HCT116 (cell line): ENCODE data around the gene C16orf95. TPM values are rescaled to one million over a fixed set of nuclear protein-coding genes. Genes with fewer than 3 reads are reported as not detected.

ENCODE experiments used
- ATAC-seq: fragments of 200-7000 bp; cut with Tn5 transposase; 2 replicates; pipeline ENCODE4 v1.9.1; 2020; ENCODE audit warnings: mild to moderate bottlenecking, moderate library complexity
- BruUV-seq: library from RNA; stranded (reverse); fragments of 400-500 nt; replicated peaks from 2 replicates; lab custom pipeline; 2021; lab: Mats Ljungman, UMichigan
- CTCF ChIA-PET: fragments of 300-600 bp; sonication (Branson Sonifier 250); formaldehyde crosslinking; loops from one replicate; lab custom pipeline; 2021; ENCODE audit warnings: antibody characterized with exemption; lab: Charles Lee
- POLR2A ChIA-PET: fragments of 300-600, 350-600 bp; sonication (Branson Sonifier 250); formaldehyde crosslinking; loops from one replicate; lab custom pipeline; 2021; ENCODE audit warnings: antibody characterized with exemption; lab: Charles Lee
- RAD21 ChIA-PET, 2 experiments: fragments of 300-600 bp; sonication (Branson Sonifier 250); formaldehyde crosslinking; loops; one replicate each; lab custom pipeline; 2023; ENCODE audit warnings: low total read pairs in 2 of 2; ENCODE audit not compliant: uncharacterized antibody in 2 of 2, unreplicated experiment in 2 of 2, low non-redundant PET in 1 of 2; lab: Charles Lee
- DNase-seq: peaks from one replicate; pipeline ENCODE4 v3.0.0-alpha.2; 2010; ENCODE audit warnings: low read depth, low spot score
- H2AFZ ChIP-seq: fragments of 200-600 bp; shearing (Covaris generic), sonication (generic); 2 replicates; pipeline ENCODE4 v1.6.1; 2017; ENCODE audit warnings: low read depth, mixed run types, mixed read lengths, antibody characterized with exemption, low read length; ENCODE audit not compliant: poor library complexity, severe bottlenecking
- H3K27ac ChIP-seq: 2 replicates; pipeline ENCODE4 v1.5.1; 2012; ENCODE audit warnings: low read depth, low read length
- H3K27me3 ChIP-seq: fragments of 200-600 bp; sonication (generic); 2 replicates; pipeline ENCODE4 v1.6.1; 2016; ENCODE audit warnings: mixed run types, low read length, mixed read lengths; ENCODE audit not compliant: insufficient read depth
- H3K36me3 ChIP-seq, 2 experiments: fragments of 200-500 bp in 1 of 2; fragments of 200-600 bp in 1 of 2; sonication (Bioruptor generic) in 1 of 2; sonication (generic) in 1 of 2; 2 replicates each; pipeline versions ENCODE4 v1.5.1 to v1.6.1; 2014 to 2016; ENCODE audit warnings: low read length in 2 of 2, inconsistent platforms in 1 of 2, mixed read lengths in 1 of 2, mixed run types in 1 of 2; ENCODE audit not compliant: insufficient read depth in 2 of 2, control insufficient read depth in 1 of 2
- H3K4me1 ChIP-seq, 2 experiments: fragments of 200-600 bp in 1 of 2; sonication (generic) in 1 of 2; 2 replicates each; pipeline versions ENCODE4 v1.5.1 to v1.6.1; 2012 to 2017; ENCODE audit warnings: low read length in 2 of 2, inconsistent platforms in 1 of 2, mild to moderate bottlenecking in 1 of 2, mixed read lengths in 1 of 2, mixed run types in 1 of 2, moderate library complexity in 1 of 2; ENCODE audit not compliant: insufficient read depth in 2 of 2, control insufficient read depth in 1 of 2
- H3K4me2 ChIP-seq: fragments of 200-600 bp; sonication (generic); 2 replicates; pipeline ENCODE4 v1.6.1; 2017; ENCODE audit warnings: mixed run types, low read length, mixed read lengths
- H3K4me3 ChIP-seq, 2 experiments: fragments of 200-600 bp in 1 of 2; sonication (generic) in 1 of 2; replicated peaks in 1 of 2; 2 replicates each; pipeline ENCODE4 v1.5.1; 2011 to 2016; ENCODE audit warnings: low read length in 2 of 2, control low read depth in 1 of 2, low read depth in 1 of 2, mild to moderate bottlenecking in 1 of 2, mixed read lengths in 1 of 2, mixed run types in 1 of 2
- H3K79me2 ChIP-seq: fragments of 200-600 bp; sonication (generic); 2 replicates; pipeline ENCODE4 v1.6.1; 2017; ENCODE audit warnings: mild to moderate bottlenecking, mixed run types, low read length, moderate library complexity, mixed read lengths; ENCODE audit not compliant: insufficient read depth
- H3K9ac ChIP-seq: fragments of 200-600 bp; sonication (generic); 2 replicates; pipeline ENCODE4 v1.6.1; 2016; ENCODE audit warnings: low read length, mixed read lengths
- H3K9me2 ChIP-seq: fragments of 200-600 bp; sonication (generic), shearing (Covaris generic); 2 replicates; pipeline ENCODE4 v1.6.1; 2017; ENCODE audit warnings: mixed run types, mild to moderate bottlenecking, moderate library complexity; ENCODE audit not compliant: insufficient read depth
- H3K9me3 ChIP-seq, 2 experiments: fragments of 200-500 bp in 1 of 2; fragments of 200-600 bp in 1 of 2; sonication (Bioruptor generic) in 1 of 2; sonication (generic) in 1 of 2; 2 replicates each; pipeline ENCODE4 v1.6.1; 2014 to 2017; ENCODE audit warnings: low read length in 2 of 2, mixed read lengths in 2 of 2, inconsistent platforms in 1 of 2, low read depth in 1 of 2, mild to moderate bottlenecking in 1 of 2, mixed run types in 1 of 2, moderate library complexity in 1 of 2; ENCODE audit not compliant: control insufficient read depth in 1 of 2, insufficient read depth in 1 of 2
- H4K20me1 ChIP-seq: fragments of 200-600 bp; sonication (generic), shearing (Covaris generic); 2 replicates; pipeline ENCODE4 v1.6.1; 2017; ENCODE audit warnings: mixed run types, mild to moderate bottlenecking, moderate library complexity; ENCODE audit not compliant: insufficient read depth
- EZH2 ChIP-seq: fragments of 200-600 bp; sonication (generic); IDR thresholded peaks from 2 replicates; pipeline ENCODE4 v1.6.1; 2017; ENCODE audit warnings: antibody characterized with exemption, mixed run types
- POLR2AphosphoS5 ChIP-seq: IDR thresholded peaks from 2 replicates; pipeline ENCODE4 v1.6.1; 2011; ENCODE audit warnings: mild to moderate bottlenecking, low read depth, low read length, moderate library complexity
- RAD21 ChIP-seq: IDR thresholded peaks from 2 replicates; pipeline ENCODE4 v1.6.1; 2012; ENCODE audit warnings: low read depth, mild to moderate bottlenecking
- SP1 ChIP-seq: IDR thresholded peaks from 2 replicates; pipeline ENCODE4 v1.6.1; 2012; ENCODE audit warnings: low read depth
- intact Hi-C: fragments of 100-400 bp; cut with micrococcal nuclease; formaldehyde crosslinking; loops from 2 replicates; pipeline ENCODE4 v1.10.0; 2022
- total RNA-seq: library from RNA; stranded (reverse); gene quantifications from one replicate; pipeline ENCODE4 v1.2.1, GENCODE V29; 2021; ENCODE audit not compliant: unreplicated experiment
- TF ChIP-seq, protein P1 (sequence below): IDR thresholded peaks from 2 replicates; pipeline ENCODE4 v1.6.1; 2012
- TF ChIP-seq, protein P2 (sequence below), 3 experiments: fragments of 200-600 bp in 1 of 3; sonication (generic) in 1 of 3; IDR thresholded peaks in 2 of 3; conservative IDR thresholded peaks in 1 of 3; 2 replicates each; pipeline ENCODE4 v1.5.1; 2012 to 2017; ENCODE audit warnings: low read depth in 2 of 3, low read length in 2 of 3, antibody characterized with exemption in 1 of 3, borderline replicate concordance in 1 of 3, control low read depth in 1 of 3, mild to moderate bottlenecking in 1 of 3, mixed read lengths in 1 of 3, mixed run types in 1 of 3, moderate library complexity in 1 of 3; ENCODE audit not compliant: insufficient read depth in 1 of 3

Gene C16orf95
- total RNA-seq, 1 experiment from 2014 or later: 12.2 TPM

DNA sequence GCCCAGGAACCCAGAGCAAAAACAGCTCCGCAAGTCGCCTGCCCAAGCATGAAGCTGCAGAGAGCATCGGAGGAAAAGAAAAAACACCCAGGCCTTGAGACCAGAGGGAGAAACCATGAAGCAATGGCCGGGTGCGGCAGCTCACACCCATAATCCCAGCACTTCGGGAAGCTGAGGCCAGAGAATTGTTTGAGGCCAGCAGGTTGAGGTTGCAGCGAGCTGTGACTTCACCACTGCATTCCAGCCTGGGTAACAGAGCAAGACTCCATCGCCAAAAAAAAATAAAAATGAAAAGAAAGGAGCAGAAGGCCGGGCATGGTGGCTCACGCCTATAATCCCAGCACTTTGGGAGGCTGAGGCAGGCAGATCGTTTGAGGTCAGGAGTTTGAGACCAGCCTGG is 40.3 kb downstream of the C16orf95 start:
- TF ChIP-seq POLR2AphosphoS5: no peak
- TF ChIP-seq RAD21: no peak
- TF ChIP-seq EZH2: no peak
- TF ChIP-seq, protein P1, sequence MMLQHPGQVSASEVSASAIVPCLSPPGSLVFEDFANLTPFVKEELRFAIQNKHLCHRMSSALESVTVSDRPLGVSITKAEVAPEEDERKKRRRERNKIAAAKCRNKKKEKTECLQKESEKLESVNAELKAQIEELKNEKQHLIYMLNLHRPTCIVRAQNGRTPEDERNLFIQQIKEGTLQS: no peak
- no peak for TF ChIP-seq SP1
- TF ChIP-seq, protein P2, sequence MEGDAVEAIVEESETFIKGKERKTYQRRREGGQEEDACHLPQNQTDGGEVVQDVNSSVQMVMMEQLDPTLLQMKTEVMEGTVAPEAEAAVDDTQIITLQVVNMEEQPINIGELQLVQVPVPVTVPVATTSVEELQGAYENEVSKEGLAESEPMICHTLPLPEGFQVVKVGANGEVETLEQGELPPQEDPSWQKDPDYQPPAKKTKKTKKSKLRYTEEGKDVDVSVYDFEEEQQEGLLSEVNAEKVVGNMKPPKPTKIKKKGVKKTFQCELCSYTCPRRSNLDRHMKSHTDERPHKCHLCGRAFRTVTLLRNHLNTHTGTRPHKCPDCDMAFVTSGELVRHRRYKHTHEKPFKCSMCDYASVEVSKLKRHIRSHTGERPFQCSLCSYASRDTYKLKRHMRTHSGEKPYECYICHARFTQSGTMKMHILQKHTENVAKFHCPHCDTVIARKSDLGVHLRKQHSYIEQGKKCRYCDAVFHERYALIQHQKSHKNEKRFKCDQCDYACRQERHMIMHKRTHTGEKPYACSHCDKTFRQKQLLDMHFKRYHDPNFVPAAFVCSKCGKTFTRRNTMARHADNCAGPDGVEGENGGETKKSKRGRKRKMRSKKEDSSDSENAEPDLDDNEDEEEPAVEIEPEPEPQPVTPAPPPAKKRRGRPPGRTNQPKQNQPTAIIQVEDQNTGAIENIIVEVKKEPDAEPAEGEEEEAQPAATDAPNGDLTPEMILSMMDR (IDR thresholded peaks at IDR 0.05 in 2 of 3, conservative IDR thresholded peaks at IDR 0.05 in 1 of 3; ENCODE audit: borderline replicate concordance in 1 of 3, insufficient read depth in 1 of 3, low read depth in 2 of 3, low read length in 2 of 3): no peak
- POLR2A ChIA-PET: no interaction called here

More for the DNA sequence above, 40.3 kb downstream of the C16orf95 start:
- H3K4me1 ChIP-seq: peaks cover 0 to 8% of the 10 kb centered on the region in 2 experiments; a peak in 1 of 4 replicates
- H2AFZ ChIP-seq: no peak overlapping the region
- ChIA-PET RAD21 (no interaction called here), CTCF (interaction anchor here (1.4 to 3.3 kb wide), 2 partner anchors 41 to 75 kb away, joined by 4 to 39 read pairs; partner anchors contain the start of gene C16orf95)
- ATAC-seq: no peak
- BruUV-seq: no TSS peak
- H4K20me1 ChIP-seq: no peaks in the 10 kb centered on the region
- H3K9ac ChIP-seq: no peak overlapping the region
- intact Hi-C loops: loop anchor here (5.0 kb wide), 2 partner anchors 215 to 445 kb away; no protein-coding TSS in a partner anchor
- no peak overlapping the region for H3K4me2 ChIP-seq
- no peaks in the 10 kb centered on the region for H3K36me3 ChIP-seq
- H3K9me2 ChIP-seq: no peaks in the 10 kb centered on the region
- no peak overlapping the region for H3K27ac ChIP-seq
- H3K27me3 ChIP-seq: no peaks in the 10 kb centered on the region
- no peaks in the 10 kb centered on the region for H3K9me3 ChIP-seq
- no peak for DNase-seq
- no peak overlapping the region for H3K4me3 ChIP-seq
- no peaks in the 10 kb centered on the region for H3K79me2 ChIP-seq
